NB4 (cell line): Measurements from ENCODE around the gene TLR4.

Experiments
- CTCF ChIP-seq: IDR thresholded peaks from one replicate; pipeline ENCODE4 v1.5.1; 2012; ENCODE audit warnings: low read depth, low read length
- MAX ChIP-seq: IDR thresholded peaks from 2 replicates; pipeline ENCODE4 v1.6.1; 2011; ENCODE audit warnings: low read depth, low read length
- POLR2A ChIP-seq: IDR thresholded peaks from 2 replicates; pipeline ENCODE4 v1.6.1; 2011; ENCODE audit warnings: mild to moderate bottlenecking; ENCODE audit not compliant: insufficient read length; ENCODE audit errors: extremely low read depth

DNA sequence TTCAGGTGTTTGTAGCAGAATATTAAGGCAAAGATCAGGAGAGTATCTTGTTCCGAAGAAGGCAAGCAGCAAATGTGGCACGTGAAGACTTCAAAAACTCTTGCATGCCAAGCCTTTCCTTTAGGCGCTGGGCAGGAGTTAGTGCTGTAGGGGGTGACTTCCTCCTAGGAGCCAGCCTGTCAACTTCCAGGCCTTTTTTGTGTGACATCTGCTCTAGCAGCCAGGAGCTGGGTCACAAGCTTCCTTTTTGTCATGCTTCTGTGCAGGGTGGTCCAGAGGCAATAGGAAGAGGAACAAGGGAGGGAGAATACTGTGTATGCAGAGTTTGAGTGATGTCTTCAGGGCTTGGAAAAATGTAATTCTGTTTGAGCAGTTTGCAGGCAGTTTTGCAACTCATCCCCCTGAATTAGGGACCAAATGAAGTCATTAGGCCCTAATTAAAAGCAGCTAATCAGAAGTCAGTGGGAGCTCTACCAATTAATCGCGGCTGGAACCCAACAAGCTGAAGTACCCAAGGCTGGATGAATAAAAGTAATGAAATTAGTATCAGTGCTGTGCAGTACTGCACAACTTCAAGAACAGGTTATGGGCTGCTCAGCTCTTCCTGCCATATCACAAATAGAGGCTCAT, 53.5 kb downstream of the TLR4 start:
- TF ChIP-seq CTCF (no peak), POLR2A (no peak), MAX (no peak)
